ENCODE measurements around the gene OSER1. TPM values are rescaled to one million over a fixed set of nuclear protein-coding genes. Genes with fewer than 3 reads are reported as not detected.

The OSER1 gene
- total and polyA plus RNA-seq, 9 of the 15 experiments (the other 6 are each of a cell fraction or from before 2014, with no cell fraction given), result 15.5 to 57.3 (median 19.9) TPM

- TF ChIP-seq MGA (IDR thresholded peaks at IDR 0.05) (peak; percentile 84), ZNF655 (CRISPR knock-in tag; IDR thresholded peaks at IDR 0.05) (no peak), FOXP4 (CRISPR knock-in tag; IDR thresholded peaks at IDR 0.05; ENCODE audit: borderline replicate concordance) (no peak), KAT7 (CRISPR knock-in tag; IDR thresholded peaks at IDR 0.05; ENCODE audit: borderline replicate concordance) (no peak), MEF2D (tag; conservative IDR thresholded peaks at IDR 0.05; ENCODE audit: low read depth) (no peak), YBX1 (IDR thresholded peaks at IDR 0.05) (no peak), TSHZ1 (CRISPR knock-in tag; IDR thresholded peaks at IDR 0.05) (no peak), PTRF (tag; IDR thresholded peaks at IDR 0.05) (no peak)
These were observed at the start of gene OSER1 (continued) for GRCh38 chr20:44210406-44211176.
